CD4-positive, alpha-beta T cell (primary cell): Measurements from ENCODE around the gene PDPK1. TPM values are rescaled to one million over a fixed set of nuclear protein-coding genes. Genes with fewer than 3 reads are reported as not detected.

Experiments used
- ATAC-seq: fragments of 200-7000 bp; cut with Tn5 transposase; one replicate; pipeline ENCODE4 v1.10.0; 2022; ENCODE audit warnings: mild to moderate bottlenecking; ENCODE audit not compliant: poor library complexity
- CTCF ChIA-PET: fragments of 350-600 bp; sonication (Branson Sonifier 250); formaldehyde crosslinking; loops from one replicate; lab custom pipeline; 2021; ENCODE audit warnings: antibody characterized with exemption, inconsistent platforms; lab: Charles Lee
- POLR2A ChIA-PET: fragments of 350-600 bp; sonication (Branson Sonifier 250); formaldehyde crosslinking; loops from one replicate; lab custom pipeline; 2021; ENCODE audit warnings: antibody characterized with exemption, inconsistent platforms; lab: Charles Lee
- DNase-seq, 14 experiments: peaks; one replicate each; pipeline ENCODE4 v3.0.0-alpha.2; 2013 to 2020; ENCODE audit warnings: mixed read lengths in 2 of 14
- H3K27ac ChIP-seq, 2 donors: one replicate each; pipeline versions ENCODE4 v1.5.1 to v1.7.0; 2013; ENCODE audit warnings: low read length in 2 of 2, low read depth in 1 of 2, mild to moderate bottlenecking in 1 of 2
- H3K27me3 ChIP-seq, 2 experiments: 1 replicate in 1 of 2; 2 replicates in 1 of 2; pipeline versions ENCODE4 v1.6.1 to v1.7.0; 2013; ENCODE audit warnings: low read length in 2 of 2, control low read depth in 1 of 2, mild to moderate bottlenecking in 1 of 2, moderate library complexity in 1 of 2; ENCODE audit not compliant: insufficient read depth in 2 of 2, control insufficient read depth in 1 of 2
- H3K36me3 ChIP-seq: one replicate; pipeline ENCODE4 v1.6.1; 2013; ENCODE audit warnings: low read length, control low read depth; ENCODE audit not compliant: insufficient read depth
- H3K4me1 ChIP-seq: one replicate; pipeline ENCODE4 v1.6.1; 2013; ENCODE audit warnings: low read length, control low read depth; ENCODE audit not compliant: insufficient read depth
- H3K4me3 ChIP-seq: one replicate; pipeline ENCODE4 v1.5.1; 2013; ENCODE audit warnings: mild to moderate bottlenecking, low read length, moderate library complexity
- H3K9me3 ChIP-seq, 2 experiments: 1 replicate in 1 of 2; 2 replicates in 1 of 2; pipeline versions ENCODE4 v1.6.1 to v1.7.0; 2013; ENCODE audit warnings: low read length in 2 of 2, mild to moderate bottlenecking in 2 of 2, control low read depth in 1 of 2, moderate library complexity in 1 of 2; ENCODE audit not compliant: control insufficient read depth in 1 of 2, insufficient read depth in 1 of 2
- H3K27ac Mint-ChIP-seq: one replicate; pipeline ENCODE4 v1.8.0; 2020; ENCODE audit warnings: mixed read lengths
- H3K27me3 Mint-ChIP-seq: one replicate; pipeline ENCODE4 v1.8.0; 2021; ENCODE audit warnings: mixed read lengths
- H3K36me3 Mint-ChIP-seq: one replicate; pipeline ENCODE4 v1.8.0; 2021; ENCODE audit warnings: low read depth, mixed read lengths
- H3K4me1 Mint-ChIP-seq: one replicate; pipeline ENCODE4 v1.8.0; 2021; ENCODE audit warnings: low read depth, mixed read lengths
- H3K4me3 Mint-ChIP-seq: one replicate; pipeline ENCODE4 v1.8.0; 2020; ENCODE audit warnings: mild to moderate bottlenecking, mixed read lengths
- H3K9me3 Mint-ChIP-seq: one replicate; pipeline ENCODE4 v1.8.0; 2020; ENCODE audit warnings: mixed read lengths
- intact Hi-C, 2 experiments: fragments of 100-400 bp; cut with DNase I in 1 of 2; cut with micrococcal nuclease in 1 of 2; formaldehyde crosslinking; loops; one replicate each; pipeline versions ENCODE4 v1.15.1 to v1.9.0; 2023 to 2025; cut with DNase I, micrococcal nuclease
- total RNA-seq, 174 experiments: library from RNA in 2 of 174; stranded (reverse) in 2 of 174; gene quantifications; one replicate each; pipeline ENCODE4 v1.2.3 and lab custom pipeline; 2021 to 2026
- TF ChIP-seq, protein P1 (sequence below): fragments of 200-600 bp; IDR thresholded peaks from one replicate; pipeline ENCODE4 v1.8.0; 2022; ENCODE audit warnings: antibody characterized with exemption, mild to moderate bottlenecking

PDPK1 gene
- total RNA-seq, 2 experiments from 2014 or later = 46.1 to 51.1 TPM

DNA sequence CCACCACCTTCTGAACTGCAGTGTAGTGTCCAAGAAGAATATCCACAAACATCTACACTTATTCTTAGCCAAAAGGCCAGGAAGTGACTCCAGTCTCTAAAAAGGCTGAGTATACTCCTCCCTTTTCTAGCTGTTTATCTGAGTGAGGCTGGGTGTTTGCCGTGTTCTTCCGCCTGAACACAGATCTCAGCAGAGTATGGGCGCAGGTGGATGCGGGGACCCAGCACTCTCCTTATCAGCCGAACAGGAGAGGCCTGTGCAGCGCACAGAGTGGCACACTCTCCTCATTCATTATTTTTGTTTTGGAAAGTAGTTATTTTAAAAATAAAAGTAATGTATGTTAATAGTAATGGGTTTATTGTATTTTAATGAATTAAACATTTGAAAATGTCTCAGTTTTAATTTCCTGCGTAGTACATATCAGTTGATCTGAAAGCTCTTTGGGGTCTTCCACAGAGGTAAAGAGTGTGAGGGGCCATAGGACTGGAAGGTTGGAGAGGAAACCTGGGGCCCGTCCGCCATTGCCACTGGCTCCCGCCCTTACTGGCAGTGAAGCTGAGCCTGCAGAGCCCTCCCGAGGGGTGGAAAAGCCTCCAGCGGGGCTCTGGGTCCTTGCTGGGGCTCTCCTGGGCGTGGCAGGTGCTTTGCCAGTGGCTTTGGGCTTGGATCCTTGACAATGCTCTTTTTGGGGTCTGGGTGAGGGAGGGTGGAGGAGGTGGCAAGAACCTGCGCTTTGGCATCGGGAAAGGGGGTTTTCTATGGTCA is 53.8 kb downstream of the PDPK1 start:
- Mint-ChIP-seq H3K27me3 (no peaks in the 10 kb centered on the region), H3K27ac (no peak overlapping the region), H3K4me3 (no peak overlapping the region), H3K36me3 (peaks cover 63% of the 10 kb centered on the region), H3K4me1 (peaks cover 18% of the 10 kb centered on the region), H3K9me3 (no peaks in the 10 kb centered on the region)
- ATAC-seq (no peak), DNase-seq (no peak)
- TF ChIP-seq, protein P1, sequence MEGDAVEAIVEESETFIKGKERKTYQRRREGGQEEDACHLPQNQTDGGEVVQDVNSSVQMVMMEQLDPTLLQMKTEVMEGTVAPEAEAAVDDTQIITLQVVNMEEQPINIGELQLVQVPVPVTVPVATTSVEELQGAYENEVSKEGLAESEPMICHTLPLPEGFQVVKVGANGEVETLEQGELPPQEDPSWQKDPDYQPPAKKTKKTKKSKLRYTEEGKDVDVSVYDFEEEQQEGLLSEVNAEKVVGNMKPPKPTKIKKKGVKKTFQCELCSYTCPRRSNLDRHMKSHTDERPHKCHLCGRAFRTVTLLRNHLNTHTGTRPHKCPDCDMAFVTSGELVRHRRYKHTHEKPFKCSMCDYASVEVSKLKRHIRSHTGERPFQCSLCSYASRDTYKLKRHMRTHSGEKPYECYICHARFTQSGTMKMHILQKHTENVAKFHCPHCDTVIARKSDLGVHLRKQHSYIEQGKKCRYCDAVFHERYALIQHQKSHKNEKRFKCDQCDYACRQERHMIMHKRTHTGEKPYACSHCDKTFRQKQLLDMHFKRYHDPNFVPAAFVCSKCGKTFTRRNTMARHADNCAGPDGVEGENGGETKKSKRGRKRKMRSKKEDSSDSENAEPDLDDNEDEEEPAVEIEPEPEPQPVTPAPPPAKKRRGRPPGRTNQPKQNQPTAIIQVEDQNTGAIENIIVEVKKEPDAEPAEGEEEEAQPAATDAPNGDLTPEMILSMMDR = no peak
- Histone ChIP-seq H3K27ac (no peak overlapping the region), H3K4me3 (no peak overlapping the region), H3K4me1 (peaks cover 16% of the 10 kb centered on the region), H3K27me3 (no peaks in the 10 kb centered on the region), H3K9me3 (no peaks in the 10 kb centered on the region), H3K36me3 (peaks cover 72% of the 10 kb centered on the region)
- CTCF ChIA-PET = no interaction called here
- intact Hi-C loops = no loop called here
- POLR2A ChIA-PET = no interaction called here

DNA sequence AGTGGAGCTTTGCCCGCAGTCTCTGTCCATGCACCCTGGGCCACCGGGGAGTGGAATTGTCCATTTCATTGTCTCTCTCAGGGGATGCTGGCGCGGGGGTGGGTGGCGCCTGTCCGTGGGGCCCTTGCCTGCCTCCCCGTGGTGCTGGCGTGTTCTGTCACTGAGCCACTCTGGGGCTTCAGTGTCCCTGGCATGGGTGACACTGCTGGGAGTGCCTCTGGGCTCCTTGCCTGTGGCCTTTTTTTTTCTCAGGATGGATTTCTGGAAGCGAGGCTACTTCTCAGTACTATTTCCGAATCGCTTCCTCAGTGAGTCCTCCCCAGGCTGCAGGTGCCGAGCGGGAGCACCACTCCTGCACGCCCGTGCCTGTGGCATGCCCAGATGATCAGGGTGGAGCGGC is 55.0 kb downstream of the PDPK1 start:
- no peaks in the 10 kb centered on the region for H3K9me3 ChIP-seq
- intact Hi-C loops = no loop called here
- peaks cover 16% of the 10 kb centered on the region for H3K4me1 ChIP-seq
- no peak overlapping the region for H3K4me3 ChIP-seq
- H3K27me3 ChIP-seq = no peaks in the 10 kb centered on the region
- H3K36me3 Mint-ChIP-seq = peaks cover 54% of the 10 kb centered on the region
- ATAC-seq (no peak), DNase-seq (no peak)
- no peaks in the 10 kb centered on the region for H3K9me3 Mint-ChIP-seq
- no peaks in the 10 kb centered on the region for H3K27me3 Mint-ChIP-seq
- H3K4me3 Mint-ChIP-seq = no peak overlapping the region
- H3K27ac Mint-ChIP-seq = peak overlapping the region; percentile 24
- ChIA-PET CTCF (interaction anchor here (1.0 kb wide), 1 partner anchor 92 kb away, joined by 4 read pairs; no protein-coding TSS in a partner anchor), POLR2A (no interaction called here)
- TF ChIP-seq, protein P1 = no peak
- peaks cover 74% of the 10 kb centered on the region for H3K36me3 ChIP-seq
- H3K4me1 Mint-ChIP-seq = peaks cover 18% of the 10 kb centered on the region
- no peak overlapping the region for H3K27ac ChIP-seq

DNA sequence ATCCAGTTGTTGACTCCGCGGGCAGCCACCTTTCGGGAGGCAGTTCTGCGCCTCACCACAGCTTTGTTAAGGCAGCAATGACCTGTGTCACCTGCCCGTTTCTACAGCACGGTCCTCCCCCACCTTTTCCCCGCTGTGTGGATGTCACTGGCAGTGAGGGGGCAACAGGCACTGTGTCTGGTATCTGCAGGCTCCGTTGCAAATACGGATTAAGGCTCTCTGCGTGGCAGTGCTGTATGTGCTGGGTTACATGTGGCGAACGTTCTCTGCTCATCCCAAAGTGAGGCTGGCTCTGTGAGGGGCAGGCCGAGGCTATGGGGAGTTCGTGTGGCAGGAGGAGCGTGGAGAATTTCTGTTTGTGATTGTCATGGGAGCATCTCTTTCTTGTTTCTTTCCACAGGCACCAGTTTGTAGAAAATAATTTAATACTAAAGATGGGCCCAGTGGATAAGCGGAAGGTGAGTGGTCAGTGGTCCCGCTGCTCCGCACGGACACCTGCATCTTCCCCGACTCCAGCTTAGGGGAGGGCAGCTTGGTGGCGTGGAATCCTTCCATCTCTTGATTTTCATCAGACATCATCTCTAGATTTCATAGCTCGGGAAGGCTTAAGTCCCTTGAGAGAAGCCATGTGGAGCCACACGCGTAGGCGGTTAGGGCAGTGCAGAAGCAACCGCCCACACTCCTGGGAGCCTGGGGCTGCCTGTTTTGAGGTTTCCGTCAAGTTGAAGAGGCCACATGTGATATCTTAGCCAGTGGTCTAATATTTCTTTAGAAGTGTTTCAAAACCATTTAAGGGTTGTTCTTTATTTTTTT is 57.8 kb downstream of the PDPK1 start:
- H3K4me3 Mint-ChIP-seq = no peak overlapping the region
- POLR2A ChIA-PET = no interaction called here

More for the DNA sequence above, 57.8 kb downstream of the PDPK1 start:
- no peak for DNase-seq
- H3K9me3 ChIP-seq = no peaks in the 10 kb centered on the region
- no peak overlapping the region for H3K4me3 ChIP-seq
- intact Hi-C loops = no loop called here
- H3K9me3 Mint-ChIP-seq = no peaks in the 10 kb centered on the region
- H3K4me1 Mint-ChIP-seq = peaks cover 18% of the 10 kb centered on the region
- H3K4me1 ChIP-seq = peaks cover 16% of the 10 kb centered on the region
- no peak for ATAC-seq
- H3K27ac Mint-ChIP-seq = no peak overlapping the region
- no peaks in the 10 kb centered on the region for H3K27me3 Mint-ChIP-seq
- H3K36me3 Mint-ChIP-seq = peaks cover 41% of the 10 kb centered on the region
- TF ChIP-seq, protein P1 = no peak
- no peaks in the 10 kb centered on the region for H3K27me3 ChIP-seq
- CTCF ChIA-PET = no interaction called here
- no peak overlapping the region for H3K27ac ChIP-seq
- H3K36me3 ChIP-seq = peaks cover 60% of the 10 kb centered on the region
